ENCODE data around the gene OTUD7B.

The OTUD7B gene

GRCh38 chr1:149915429-149916192, 94.9 kb downstream of the OTUD7B start:
- DNase-seq = no peak

DNA sequence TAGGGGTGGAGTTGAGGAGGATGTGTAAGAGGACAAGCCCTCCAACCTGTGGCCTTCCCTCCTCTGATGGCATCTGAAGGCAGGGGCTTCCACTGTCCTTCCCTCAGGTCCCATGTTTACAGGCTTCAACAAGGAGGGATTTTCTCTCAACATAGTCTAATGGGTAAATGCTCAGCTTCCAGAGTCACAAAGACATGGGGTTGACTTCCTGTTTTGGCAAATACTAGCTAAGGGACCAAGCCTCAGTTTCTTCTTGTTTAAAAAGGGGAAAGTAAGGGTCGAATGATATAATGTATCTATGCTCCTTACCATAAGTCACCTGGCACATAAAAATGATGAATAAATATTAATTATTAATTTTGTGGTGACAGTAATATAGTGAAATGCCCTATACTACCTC, 96.0 kb downstream of the OTUD7B start:
- DNase-seq = no peak

- DNase-seq = no peak
Measured at GRCh38 chr1:149906570-149907075, 103.9 kb downstream of the OTUD7B start.

GRCh38 chr1:149903836-149904491, 106.6 kb downstream of the OTUD7B start:
- DNase-seq = no peak

- DNase-seq = peak; percentile 58
Measured at GRCh38 chr1:149899460-149900284, 110.9 kb downstream of the OTUD7B start, which contains the start of gene BOLA1. TSS of gene BOLA1 (plus strand) at chr1:149899568. CDS start at chr1:149900060, 492 bp downstream.

DNA sequence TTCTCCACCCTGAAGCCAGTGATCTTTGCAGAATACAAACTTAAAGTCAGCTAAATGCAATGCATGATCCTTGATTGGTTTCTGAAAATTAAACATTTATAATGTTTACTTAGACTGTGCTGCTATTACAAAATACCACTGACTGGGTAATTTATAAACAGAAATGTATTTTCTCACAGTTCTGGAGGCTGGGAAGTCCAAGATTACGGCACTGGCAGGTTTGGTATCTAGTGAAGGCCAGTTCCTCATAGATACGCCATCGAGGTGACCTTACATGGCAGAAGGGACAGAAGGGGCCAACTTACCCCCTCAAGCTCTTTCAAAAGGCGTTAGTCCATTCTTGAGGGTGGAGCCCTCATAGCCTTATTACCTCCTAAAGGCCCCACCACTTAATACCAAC, 114.0 kb downstream of the OTUD7B start:
- DNase-seq = no peak

DNA sequence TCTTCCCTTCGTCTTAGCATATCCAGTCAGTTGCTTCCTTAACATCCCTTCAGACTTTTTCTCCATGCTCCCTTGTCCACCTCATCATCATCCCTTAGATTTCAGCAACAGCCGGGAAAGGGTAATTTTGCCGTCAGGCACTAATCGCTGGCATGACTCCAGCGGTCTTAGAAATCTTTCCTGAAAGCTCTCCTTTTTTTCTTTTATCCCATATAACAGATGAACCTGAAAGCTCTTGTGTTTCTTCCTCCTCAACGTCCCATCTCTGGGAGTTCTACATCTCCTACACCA, 121.6 kb downstream of the OTUD7B start:
- DNase-seq = no peak

- peak; percentile 73 for DNase-seq
Measured at GRCh38 chr1:149888247-149888998, 122.1 kb downstream of the OTUD7B start.

Data from NCI-H2029 treated with DMSO at 0.1 percent for 48 hours (cell line).